Suprapubic skin (tissue), 4 donors: Measurements from ENCODE around the gene ZNF70. TPM values are rescaled to one million over a fixed set of nuclear protein-coding genes. Genes with fewer than 3 reads are reported as not detected.

ENCODE experiments used
- DNase-seq, 2 donors: peaks; one replicate each; pipeline ENCODE4 v3.0.0-alpha.2; 2019; ENCODE audit warnings: low spot score in 2 of 2
- H3K27ac ChIP-seq: fragments of 200-600 bp; sonication (generic); one replicate; pipeline ENCODE4 v1.5.1; 2019
- H3K27me3 ChIP-seq: fragments of 200-600 bp; sonication (generic); one replicate; pipeline ENCODE4 v1.5.1; 2019
- H3K36me3 ChIP-seq: fragments of 200-600 bp; sonication (generic); one replicate; pipeline ENCODE4 v1.5.1; 2019
- H3K4me1 ChIP-seq: fragments of 200-600 bp; sonication (generic); one replicate; pipeline ENCODE4 v1.5.1; 2019
- H3K4me3 ChIP-seq: fragments of 200-600 bp; sonication (generic); one replicate; pipeline ENCODE4 v1.5.1; 2019; ENCODE audit warnings: mild to moderate bottlenecking
- H3K9me3 ChIP-seq: fragments of 200-600 bp; sonication (generic); one replicate; pipeline ENCODE4 v1.5.1; 2019
- CTCF ChIP-seq, 2 donors: fragments of 200-600 bp in 1 of 2; fragments of 450-650 bp in 1 of 2; sonication (generic) in 1 of 2; IDR thresholded peaks; one replicate each; pipeline ENCODE4 v1.5.1; 2016 to 2019; ENCODE audit warnings: antibody characterized with exemption in 2 of 2, mild to moderate bottlenecking in 1 of 2, moderate library complexity in 1 of 2
- EP300 ChIP-seq: sonication (generic); formaldehyde crosslinking; IDR thresholded peaks from one replicate; pipeline ENCODE4 v1.6.1; 2017; ENCODE audit warnings: antibody characterized with exemption
- POLR2A ChIP-seq, 2 donors: fragments of 450-650 bp; IDR thresholded peaks; one replicate each; pipeline ENCODE4 v1.6.1; 2017; ENCODE audit warnings: antibody characterized with exemption in 2 of 2, mild to moderate bottlenecking in 2 of 2, moderate library complexity in 2 of 2
- POLR2AphosphoS5 ChIP-seq, 3 donors: sonication (generic); formaldehyde crosslinking; IDR thresholded peaks; one replicate each; pipeline ENCODE4 v1.6.1; 2017; ENCODE audit warnings: antibody characterized with exemption in 3 of 3
- WGBS: methylation state at CpG from one replicate; pipeline ENCODE4 v1.1.5; 2018; 5-methylcytosine and 5-hydroxymethylcytosine counted together
- total RNA-seq, 4 donors: library from RNA; depleted of rRNA; stranded (reverse); fragments of >200 nt; gene quantifications; one replicate each; pipeline ENCODE4 v1.1.0, GENCODE V29; 2016

ZNF70 gene
- total RNA-seq, 4 donors from 2014 or later = 1.7 to 5.1 (median 3.1) TPM

- Histone ChIP-seq H3K27ac (no peak overlapping the region), H3K36me3 (peaks cover 75% of the 10 kb centered on the region), H3K4me3 (no peak overlapping the region), H3K4me1 (no peaks in the 10 kb centered on the region), H3K9me3 (no peaks in the 10 kb centered on the region), H3K27me3 (no peaks in the 10 kb centered on the region)
- no peak for DNase-seq
- TF ChIP-seq EP300 (no peak), POLR2AphosphoS5 (IDR thresholded peaks at IDR 0.05) (no peak), CTCF (IDR thresholded peaks at IDR 0.05) (no peak), POLR2A (IDR thresholded peaks at IDR 0.05) (no peak)
- WGBS = 95% methylated on average over 7 of the region's 10 CpGs
Observed at GRCh38 chr22:23698673-23699235, 52.2 kb downstream of the ZNF70 start.

- WGBS = 77% methylated on average over 4 of the region's 4 CpGs
- no peak for DNase-seq
- H3K27ac ChIP-seq = no peak overlapping the region
Observed at GRCh38 chr22:23698094-23698493, 52.8 kb downstream of the ZNF70 start.

GRCh38 chr22:23697031-23697970 lies 53.6 kb downstream of the ZNF70 start:
- Histone ChIP-seq H3K27ac (no peak overlapping the region), H3K4me3 (no peak overlapping the region)

More at GRCh38 chr22:23698094-23698493, 52.8 kb downstream of the ZNF70 start:
- Histone ChIP-seq H3K27me3 (no peaks in the 10 kb centered on the region), H3K4me1 (no peaks in the 10 kb centered on the region), H3K4me3 (no peak overlapping the region), H3K36me3 (peaks cover 77% of the 10 kb centered on the region), H3K9me3 (no peaks in the 10 kb centered on the region)
- no peak for TF ChIP-seq EP300
- no peak for TF ChIP-seq CTCF (IDR thresholded peaks at IDR 0.05)
- no peak for TF ChIP-seq POLR2AphosphoS5 (IDR thresholded peaks at IDR 0.05)
- TF ChIP-seq POLR2A (IDR thresholded peaks at IDR 0.05) = no peak

GRCh38 chr22:23696326-23696851 lies 54.5 kb downstream of the ZNF70 start:
- Histone ChIP-seq H3K4me1 (no peaks in the 10 kb centered on the region), H3K27ac (no peak overlapping the region), H3K9me3 (no peaks in the 10 kb centered on the region), H3K27me3 (no peaks in the 10 kb centered on the region), H3K4me3 (no peak overlapping the region), H3K36me3 (peaks cover 74% of the 10 kb centered on the region)
- TF ChIP-seq POLR2AphosphoS5 (IDR thresholded peaks at IDR 0.05) (no peak), POLR2A (IDR thresholded peaks at IDR 0.05) (no peak), CTCF (IDR thresholded peaks at IDR 0.05) (no peak), EP300 (no peak)
- 82% methylated on average over 8 of the region's 13 CpGs for WGBS
- no peak for DNase-seq

More at GRCh38 chr22:23697031-23697970, 53.6 kb downstream of the ZNF70 start:
- H3K27me3 ChIP-seq = no peaks in the 10 kb centered on the region
- 81% methylated on average over 6 of the region's 11 CpGs for WGBS
- no peaks in the 10 kb centered on the region for H3K4me1 ChIP-seq
- peaks cover 80% of the 10 kb centered on the region for H3K36me3 ChIP-seq
- TF ChIP-seq POLR2A (IDR thresholded peaks at IDR 0.05) (no peak), CTCF (IDR thresholded peaks at IDR 0.05) (no peak), EP300 (no peak)
- no peaks in the 10 kb centered on the region for H3K9me3 ChIP-seq
- DNase-seq = no peak
